Bronchial epithelial cell (primary cell): Measurements from ENCODE around the gene SF3A2. TPM values are rescaled to one million over a fixed set of nuclear protein-coding genes. Genes with fewer than 3 reads are reported as not detected.

Experiments used
- DNase-seq: peaks from one replicate; pipeline ENCODE4 v3.0.0-alpha.2; 2010; ENCODE audit warnings: low read depth
- FAIRE-seq: peaks from 2 replicates; lab custom pipeline; 2011; peaks lifted over from hg19 to GRCh38; lab: Jason Lieb, UNC
- H3K27me3 ChIP-seq: 2 replicates; pipeline ENCODE4 v1.5.1; 2011; ENCODE audit warnings: low read length; ENCODE audit not compliant: control insufficient read depth, insufficient read depth
- H3K36me3 ChIP-seq: 2 replicates; pipeline ENCODE4 v1.5.1; 2011; ENCODE audit warnings: low read length; ENCODE audit not compliant: control insufficient read depth, insufficient read depth
- H3K4me3 ChIP-seq: 2 replicates; pipeline ENCODE4 v1.5.1; 2011; ENCODE audit warnings: mild to moderate bottlenecking, low read depth, low read length, control low read depth
- total RNA-seq: library from RNA; depleted of rRNA; stranded (reverse); fragments of >200 nt; gene quantifications from 2 replicates; pipeline ENCODE4 v1.2.1, GENCODE V29; 2014
- TF ChIP-seq, protein P1 (sequence below): IDR thresholded peaks from 2 replicates; pipeline ENCODE4 v1.5.1; 2011; ENCODE audit warnings: mild to moderate bottlenecking, moderate library complexity, low read length, control low read depth, inconsistent platforms; ENCODE audit not compliant: insufficient read depth, severe bottlenecking

SF3A2 gene
- total RNA-seq, 1 donor from 2014 or later = 24.2 TPM

GRCh38 chr19:2289714-2290435 lies 53.3 kb downstream of the SF3A2 start:
- H3K4me3 ChIP-seq = no peak overlapping the region
- FAIRE-seq = no peak
- TF ChIP-seq, protein P1, sequence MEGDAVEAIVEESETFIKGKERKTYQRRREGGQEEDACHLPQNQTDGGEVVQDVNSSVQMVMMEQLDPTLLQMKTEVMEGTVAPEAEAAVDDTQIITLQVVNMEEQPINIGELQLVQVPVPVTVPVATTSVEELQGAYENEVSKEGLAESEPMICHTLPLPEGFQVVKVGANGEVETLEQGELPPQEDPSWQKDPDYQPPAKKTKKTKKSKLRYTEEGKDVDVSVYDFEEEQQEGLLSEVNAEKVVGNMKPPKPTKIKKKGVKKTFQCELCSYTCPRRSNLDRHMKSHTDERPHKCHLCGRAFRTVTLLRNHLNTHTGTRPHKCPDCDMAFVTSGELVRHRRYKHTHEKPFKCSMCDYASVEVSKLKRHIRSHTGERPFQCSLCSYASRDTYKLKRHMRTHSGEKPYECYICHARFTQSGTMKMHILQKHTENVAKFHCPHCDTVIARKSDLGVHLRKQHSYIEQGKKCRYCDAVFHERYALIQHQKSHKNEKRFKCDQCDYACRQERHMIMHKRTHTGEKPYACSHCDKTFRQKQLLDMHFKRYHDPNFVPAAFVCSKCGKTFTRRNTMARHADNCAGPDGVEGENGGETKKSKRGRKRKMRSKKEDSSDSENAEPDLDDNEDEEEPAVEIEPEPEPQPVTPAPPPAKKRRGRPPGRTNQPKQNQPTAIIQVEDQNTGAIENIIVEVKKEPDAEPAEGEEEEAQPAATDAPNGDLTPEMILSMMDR = no peak
- no peaks in the 10 kb centered on the region for H3K36me3 ChIP-seq
- no peak for DNase-seq
- peaks cover 48% of the 10 kb centered on the region for H3K27me3 ChIP-seq

GRCh38 chr19:2290441-2291184 lies 54.0 kb downstream of the SF3A2 start:
- Histone ChIP-seq H3K27me3 (peaks cover 49% of the 10 kb centered on the region), H3K4me3 (no peak overlapping the region), H3K36me3 (no peaks in the 10 kb centered on the region)
- no peak for FAIRE-seq
- TF ChIP-seq, protein P1 = no peak
- no peak for DNase-seq

GRCh38 chr19:2291185-2291751 lies 54.6 kb downstream of the SF3A2 start:
- FAIRE-seq (no peak), DNase-seq (no peak)
- TF ChIP-seq, protein P1 = no peak
- H3K4me3 ChIP-seq = no peak overlapping the region
- H3K27me3 ChIP-seq = peaks cover 51% of the 10 kb centered on the region
- no peaks in the 10 kb centered on the region for H3K36me3 ChIP-seq

- FAIRE-seq (no peak), DNase-seq (no peak)
- TF ChIP-seq, protein P1 = no peak
- Histone ChIP-seq H3K36me3 (no peaks in the 10 kb centered on the region), H3K27me3 (peaks cover 30% of the 10 kb centered on the region), H3K4me3 (no peak overlapping the region)
These were observed 58.2 kb downstream of the SF3A2 start for GRCh38 chr19:2294687-2295335.

- H3K27me3 ChIP-seq = peaks cover 19% of the 10 kb centered on the region
- TF ChIP-seq, protein P1 = no peak
- no peaks in the 10 kb centered on the region for H3K36me3 ChIP-seq
- no peak overlapping the region for H3K4me3 ChIP-seq
- DNase-seq (no peak), FAIRE-seq (no peak)
These were observed 59.5 kb downstream of the SF3A2 start for GRCh38 chr19:2296141-2296540.

Other genes starting within 250 kb of the SF3A2 start
- gene BTBD2, start 221.1 kb upstream of the SF3A2 start, total RNA-seq = 23.2 and 30.6 TPM in 2 replicates
- 251 and 1,002 TPM in 2 replicates for gene MKNK2, start 185.6 kb upstream of the SF3A2 start, total RNA-seq
- 15.8 and 19.5 TPM in 2 replicates for gene MOB3A, start 140.5 kb upstream of the SF3A2 start, total RNA-seq
- gene IZUMO4, start 139.9 kb upstream of the SF3A2 start, total RNA-seq = 3.7 and 5.9 TPM in 2 replicates
- 72.1 and 78.3 TPM in 2 replicates for gene AP3D1, start 85.3 kb upstream of the SF3A2 start, total RNA-seq
- 3.7 and 5.2 TPM in 2 replicates for gene DOT1L, start 72.9 kb upstream of the SF3A2 start, total RNA-seq
- 49.3 and 59.8 TPM in 2 replicates for gene PLEKHJ1, start 495 bp upstream of the SF3A2 start, total RNA-seq
- gene AMH, start 12.5 kb downstream of the SF3A2 start, total RNA-seq = 0.26 and 0.38 TPM in 2 replicates
- gene JSRP1, start 19.6 kb downstream of the SF3A2 start, total RNA-seq = not detected in 2 replicates
- not detected in 2 replicates for gene PEAK3, start 45.4 kb downstream of the SF3A2 start, total RNA-seq
- gene LINGO3, start 71.3 kb downstream of the SF3A2 start, total RNA-seq = not detected in 2 replicates
- gene LSM7, start 91.8 kb downstream of the SF3A2 start, total RNA-seq = 86.5 and 97.4 TPM in 2 replicates
- 10.0 and 20.6 TPM in 2 replicates for gene SPPL2B, start 91.9 kb downstream of the SF3A2 start, total RNA-seq
- not detected in 2 replicates for gene TMPRSS9, start 123.4 kb downstream of the SF3A2 start, total RNA-seq
- 39.5 and 44.9 TPM in 2 replicates for gene TIMM13, start 190.8 kb downstream of the SF3A2 start, total RNA-seq
- 54.0 and 74.5 TPM in 2 replicates for gene LMNB2, start 220.1 kb downstream of the SF3A2 start, total RNA-seq
- gene GADD45B, start 239.3 kb downstream of the SF3A2 start, total RNA-seq = 25.8 and 26.1 TPM in 2 replicates